HG03103 (cell line): ENCODE results near the gene ATP8B1.

Experiments used
- ATAC-seq: cut with Tn5 transposase; IDR thresholded peaks from one replicate; pipeline ENCODE4 v1.9.1; 2021; ENCODE audit warnings: low read depth; ENCODE audit not compliant: unreplicated experiment

Gene ATP8B1

GRCh38 chr18:57819671-57820460, 16.8 kb upstream of the ATP8B1 start:
- ATAC-seq: no peak

DNA sequence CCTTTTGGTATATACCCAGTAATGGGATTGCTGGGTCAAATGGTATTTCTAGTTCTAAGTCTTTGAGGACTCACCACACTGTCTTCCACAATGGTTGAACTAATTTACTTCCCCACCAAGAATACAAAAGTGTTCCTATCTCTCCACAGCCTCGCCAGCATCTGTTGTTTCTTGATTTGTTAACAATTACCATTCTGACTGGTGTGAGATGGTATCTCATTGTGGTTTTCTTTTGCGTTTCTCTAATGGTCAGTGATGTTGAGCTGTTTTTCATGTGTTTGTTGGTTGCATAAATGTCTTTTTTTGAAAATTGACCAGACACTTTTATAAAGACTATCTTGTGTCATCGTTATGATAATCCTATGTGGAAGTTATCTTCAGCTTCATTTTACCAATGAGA, 16.0 kb upstream of the ATP8B1 start:
- no peak for ATAC-seq

- ATAC-seq: no peak
These were observed 13.3 kb upstream of the ATP8B1 start for GRCh38 chr18:57816208-57816954.

- ATAC-seq: no peak
These were observed 11.4 kb upstream of the ATP8B1 start for GRCh38 chr18:57814555-57814954.

- no peak for ATAC-seq
These were observed 10.1 kb upstream of the ATP8B1 start for GRCh38 chr18:57813245-57813644.

DNA sequence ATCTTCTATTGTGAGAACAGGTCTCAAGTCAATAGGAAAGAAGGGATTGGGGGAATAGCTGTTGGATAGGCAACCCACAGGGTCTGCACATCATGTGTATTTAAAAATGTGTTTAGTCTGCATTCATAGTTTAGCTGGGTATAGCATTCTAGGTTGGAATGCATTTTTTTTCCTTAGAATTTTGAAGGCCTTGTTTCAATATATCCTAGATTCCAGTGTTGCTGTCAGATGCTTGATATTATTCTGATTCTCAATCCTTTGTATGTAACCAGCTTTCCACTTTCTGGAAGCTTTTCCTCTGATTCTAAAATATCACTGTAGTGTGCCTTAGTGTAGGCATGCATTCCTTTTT, 9.0 kb upstream of the ATP8B1 start:
- ATAC-seq: no peak

DNA sequence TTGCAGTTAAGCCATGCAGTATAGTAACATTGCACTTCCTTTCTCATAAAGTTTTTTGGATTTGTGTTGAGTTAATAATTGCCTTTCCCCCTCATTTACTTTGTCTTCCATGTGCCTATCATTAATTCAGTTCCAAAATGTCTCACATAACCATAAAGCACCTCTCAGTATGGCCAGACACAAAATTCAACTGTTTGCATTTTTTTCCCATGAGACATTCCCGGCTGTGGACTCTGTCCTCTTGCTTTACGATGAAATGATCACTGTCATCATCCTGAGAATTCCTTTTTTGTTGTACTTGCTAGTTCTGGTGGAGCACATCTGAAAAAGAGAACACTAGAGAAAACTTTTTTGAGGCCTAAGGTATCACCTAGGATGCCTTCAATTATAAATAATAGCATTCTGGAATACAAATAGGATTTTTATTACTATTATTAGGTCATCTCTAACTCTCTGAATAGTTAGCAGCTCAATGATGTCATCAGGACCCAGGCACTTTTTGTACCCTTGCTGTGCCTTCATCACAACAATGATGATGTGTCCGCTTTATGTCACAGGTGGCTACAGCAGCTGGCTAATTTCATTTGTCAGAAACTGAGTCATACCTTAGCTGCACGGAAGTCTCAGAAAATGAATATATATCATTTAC, 8.5 kb upstream of the ATP8B1 start:
- ATAC-seq: no peak

GRCh38 chr18:57809190-57809589, 6.1 kb upstream of the ATP8B1 start:
- ATAC-seq: no peak

DNA sequence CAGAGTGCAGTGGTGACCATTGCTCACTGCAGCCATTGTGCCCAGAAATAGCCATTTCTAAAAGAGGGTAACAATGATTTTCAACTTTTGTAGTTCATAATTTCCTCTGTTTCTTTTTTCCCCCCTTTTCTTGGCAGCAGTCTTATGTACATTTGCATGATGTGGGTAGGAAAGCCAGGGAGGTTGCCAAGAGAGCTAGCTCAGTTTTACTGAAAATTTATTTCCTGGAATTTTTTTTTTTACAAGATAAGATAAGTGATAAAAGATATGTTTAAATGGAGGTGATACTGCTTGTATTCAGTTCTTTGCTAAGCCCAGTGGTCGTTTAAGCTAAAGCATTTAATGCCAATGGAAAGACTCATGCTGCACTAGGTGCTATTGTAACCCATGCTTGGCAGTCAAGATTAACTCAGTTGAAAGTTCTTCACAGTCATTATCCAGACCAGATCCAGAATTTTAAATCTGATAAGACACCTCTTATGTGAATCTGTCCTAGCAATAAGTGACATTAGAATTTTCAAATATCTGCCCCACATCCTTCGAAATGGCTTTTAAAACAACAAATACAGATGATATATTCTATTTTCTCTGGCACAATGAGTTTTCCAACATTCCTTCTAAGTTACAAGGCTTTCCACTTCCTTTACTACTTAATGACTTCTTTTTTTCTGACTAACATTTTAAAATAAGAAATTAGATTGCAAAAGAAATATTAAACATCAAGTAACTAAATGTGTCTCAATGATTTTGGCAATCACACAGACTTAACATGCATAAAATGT, 4.4 kb upstream of the ATP8B1 start:
- no peak for ATAC-seq

DNA sequence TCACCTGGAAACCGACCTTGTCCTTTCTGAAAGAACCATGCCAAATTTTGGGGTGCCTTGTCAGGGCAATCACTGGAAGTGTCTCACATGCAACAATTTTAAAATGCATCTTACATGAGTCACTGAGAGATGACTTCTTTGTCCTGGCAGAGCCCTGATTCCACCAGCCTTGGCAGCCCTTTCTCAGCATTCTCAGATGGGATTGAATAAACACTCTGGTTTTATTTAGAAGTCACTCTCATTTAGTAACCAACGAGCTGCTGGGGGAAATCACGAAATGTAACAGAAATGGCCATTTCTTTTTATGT, 3.8 kb upstream of the ATP8B1 start:
- ATAC-seq: no peak

DNA sequence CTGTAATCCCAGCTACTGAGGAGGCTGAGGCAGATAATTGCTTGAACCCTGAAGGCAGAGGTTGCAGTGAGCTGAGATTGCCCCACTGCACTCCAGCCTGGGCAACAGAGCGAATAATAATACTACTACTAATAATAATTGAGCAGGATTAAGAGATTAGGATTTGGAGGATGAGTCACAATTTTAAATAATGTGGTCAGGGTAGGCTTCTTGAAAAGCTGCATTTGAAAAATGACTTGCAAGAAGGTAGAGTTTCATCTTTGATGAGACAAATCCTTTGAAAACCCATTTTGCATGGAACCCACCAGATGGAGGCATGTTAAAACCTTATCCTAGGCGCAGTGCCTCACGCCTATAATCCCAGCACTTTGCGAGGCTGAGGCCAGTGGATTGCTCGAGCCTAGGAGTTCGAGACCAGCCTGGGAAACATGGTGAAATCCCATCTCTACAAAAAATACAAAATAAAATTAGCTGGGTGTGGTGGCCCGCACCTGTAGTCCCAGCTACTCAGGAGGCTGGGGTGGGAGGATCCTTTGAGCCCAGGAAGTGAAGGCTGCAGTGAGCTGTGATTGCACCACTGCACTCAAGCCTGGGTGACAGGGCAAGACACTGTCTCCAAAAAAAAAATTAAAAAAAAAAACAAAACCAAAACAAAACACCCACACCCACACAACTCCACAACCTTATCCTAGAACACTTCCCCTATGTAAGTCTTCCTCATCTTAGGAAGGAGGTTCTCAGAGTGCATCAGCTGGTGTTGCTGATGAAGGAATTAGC, 3.3 kb upstream of the ATP8B1 start:
- no peak for ATAC-seq

DNA sequence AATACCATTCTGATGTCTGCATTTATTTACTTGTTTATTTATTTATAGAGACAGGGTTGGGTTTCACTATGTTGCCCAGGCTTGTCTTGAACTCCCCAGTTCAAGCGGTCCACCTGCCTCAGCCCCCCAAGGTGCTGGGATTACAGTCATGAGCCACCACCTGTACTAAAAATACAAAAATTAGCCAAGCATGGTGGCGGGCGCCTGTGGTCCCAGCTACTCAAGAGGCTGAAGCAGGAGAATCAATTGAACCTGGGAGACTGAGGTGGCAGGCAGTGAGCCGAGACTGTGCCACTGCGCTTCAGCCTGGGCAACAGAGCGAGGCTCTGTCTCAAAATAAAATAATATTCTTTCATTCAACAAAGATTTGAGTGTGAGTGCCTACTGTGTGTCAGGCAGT, 2.0 kb upstream of the ATP8B1 start:
- ATAC-seq: no peak

GRCh38 chr18:57804557-57804956, 1.4 kb upstream of the ATP8B1 start:
- ATAC-seq: no peak

GRCh38 chr18:57802213-57803102, 657 bp downstream of the ATP8B1 start:
- ATAC-seq: no peak

DNA sequence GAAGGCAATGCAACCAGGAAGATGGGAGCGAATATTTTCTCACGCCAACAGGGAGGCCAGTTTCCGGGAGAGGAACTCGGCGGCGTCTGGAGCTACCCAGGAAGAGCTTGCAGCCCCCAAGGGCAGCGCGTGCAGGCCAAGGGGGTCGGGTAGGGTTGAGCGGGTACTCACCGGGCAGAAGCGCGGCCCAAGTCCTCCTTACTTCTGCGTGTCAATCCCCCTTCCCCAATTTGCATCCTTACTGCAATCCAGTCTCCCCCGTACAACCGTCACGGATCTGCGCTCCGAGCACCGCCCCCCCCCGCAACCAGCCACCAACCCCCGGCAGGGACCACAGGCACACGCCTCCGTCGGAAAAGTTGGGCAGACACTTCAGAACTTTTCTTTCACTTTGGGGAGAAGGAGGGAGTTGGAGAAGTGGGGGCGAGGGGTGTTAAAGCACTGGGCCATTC, 1.3 kb downstream of the ATP8B1 start:
- no peak for ATAC-seq

DNA sequence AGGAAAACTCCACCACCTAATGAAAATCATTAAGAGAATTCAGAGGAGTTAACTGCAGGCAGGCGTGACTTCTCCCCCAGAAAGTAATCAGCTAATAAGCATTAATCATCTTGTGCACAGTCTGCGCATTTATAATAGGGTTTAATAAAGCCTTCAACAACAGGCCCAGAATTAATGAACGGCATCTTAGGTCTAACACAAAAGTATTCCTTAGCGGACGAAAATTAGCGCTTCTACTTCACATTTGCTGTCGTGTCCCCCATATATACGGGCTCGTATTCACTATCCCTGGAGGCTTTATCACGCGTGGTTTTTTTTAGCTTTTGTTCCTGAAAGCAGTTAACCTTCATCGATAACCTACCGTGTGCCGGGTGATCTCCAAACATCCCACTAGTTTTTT, 1.8 kb downstream of the ATP8B1 start:
- ATAC-seq: no peak

DNA sequence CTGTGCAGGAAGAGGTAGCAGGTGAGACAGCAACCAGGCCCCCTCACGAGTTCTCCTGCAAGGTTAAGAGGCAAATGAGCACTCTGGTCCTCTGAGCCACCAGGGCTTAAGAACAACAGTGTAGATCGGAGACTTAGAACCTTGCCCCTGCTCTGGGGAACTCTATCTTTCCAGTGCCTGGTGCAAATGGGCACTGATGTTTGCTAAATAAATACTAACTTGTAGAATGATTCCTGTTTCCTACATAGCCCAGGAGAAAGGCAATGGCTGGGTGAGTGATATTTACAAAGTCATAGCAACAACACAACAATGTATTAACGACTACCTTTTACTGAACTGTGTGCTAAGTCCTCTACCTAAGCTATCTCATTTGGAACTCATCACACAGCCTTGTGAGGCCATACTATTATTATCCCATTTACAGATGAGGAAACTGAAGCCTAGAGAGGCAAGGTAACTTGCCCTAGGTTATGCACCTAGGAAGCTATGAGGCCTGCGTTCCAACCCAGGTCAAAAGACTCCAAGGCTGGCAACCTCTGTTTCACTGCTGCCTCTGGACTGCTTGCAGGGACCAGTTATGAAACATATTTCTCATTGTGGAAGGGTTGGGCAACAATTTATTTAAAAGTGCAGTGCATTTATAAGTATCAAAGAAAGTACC, 4.3 kb downstream of the ATP8B1 start:
- no peak for ATAC-seq

GRCh38 chr18:57797209-57797651, 5.9 kb downstream of the ATP8B1 start:
- ATAC-seq: no peak
